SU-DHL-6 (cell line): ENCODE measurements around the gene CATSPERB.

Source experiments
- EZH2phosphoT487 ChIP-seq: fragments of 200-600 bp; sonication (generic), shearing (Covaris generic); conservative IDR thresholded peaks from 2 replicates; pipeline ENCODE4 v1.6.1; 2018; ENCODE audit warnings: mild to moderate bottlenecking, antibody characterized with exemption, low read length, moderate library complexity, mixed read lengths
- TF ChIP-seq, protein P1 (sequence below): fragments of 200-600 bp; sonication (generic); IDR thresholded peaks from one replicate; pipeline ENCODE4 v1.5.1; 2017; ENCODE audit warnings: antibody characterized with exemption, mild to moderate bottlenecking, low read length, moderate library complexity; ENCODE audit not compliant: insufficient read depth, poor library complexity, severe bottlenecking

DNA sequence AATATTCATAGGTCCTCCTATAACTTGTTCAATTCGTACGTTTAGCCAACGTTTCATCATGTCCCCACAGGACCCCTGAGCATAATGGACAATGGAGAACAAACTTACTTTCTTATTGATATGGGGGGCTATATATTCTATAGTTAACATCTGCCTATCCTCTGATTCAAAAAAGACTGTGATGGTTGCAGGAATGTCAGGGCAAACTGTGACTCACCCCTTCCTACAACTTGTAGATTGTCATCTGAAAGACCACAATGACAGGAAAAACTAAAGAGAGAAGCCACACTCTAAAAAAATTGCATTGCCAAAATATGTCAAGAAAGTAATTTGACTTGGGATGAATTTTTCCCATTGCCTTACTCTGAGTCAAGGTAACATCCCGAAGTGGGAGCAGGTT, 50.8 kb downstream of the CATSPERB start:
- TF ChIP-seq, protein P1, sequence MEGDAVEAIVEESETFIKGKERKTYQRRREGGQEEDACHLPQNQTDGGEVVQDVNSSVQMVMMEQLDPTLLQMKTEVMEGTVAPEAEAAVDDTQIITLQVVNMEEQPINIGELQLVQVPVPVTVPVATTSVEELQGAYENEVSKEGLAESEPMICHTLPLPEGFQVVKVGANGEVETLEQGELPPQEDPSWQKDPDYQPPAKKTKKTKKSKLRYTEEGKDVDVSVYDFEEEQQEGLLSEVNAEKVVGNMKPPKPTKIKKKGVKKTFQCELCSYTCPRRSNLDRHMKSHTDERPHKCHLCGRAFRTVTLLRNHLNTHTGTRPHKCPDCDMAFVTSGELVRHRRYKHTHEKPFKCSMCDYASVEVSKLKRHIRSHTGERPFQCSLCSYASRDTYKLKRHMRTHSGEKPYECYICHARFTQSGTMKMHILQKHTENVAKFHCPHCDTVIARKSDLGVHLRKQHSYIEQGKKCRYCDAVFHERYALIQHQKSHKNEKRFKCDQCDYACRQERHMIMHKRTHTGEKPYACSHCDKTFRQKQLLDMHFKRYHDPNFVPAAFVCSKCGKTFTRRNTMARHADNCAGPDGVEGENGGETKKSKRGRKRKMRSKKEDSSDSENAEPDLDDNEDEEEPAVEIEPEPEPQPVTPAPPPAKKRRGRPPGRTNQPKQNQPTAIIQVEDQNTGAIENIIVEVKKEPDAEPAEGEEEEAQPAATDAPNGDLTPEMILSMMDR: no peak
- no peak for TF ChIP-seq EZH2phosphoT487
